HCT116 (cell line): ENCODE measurements around the gene CLCA2. TPM values are rescaled to one million over a fixed set of nuclear protein-coding genes. Genes with fewer than 3 reads are reported as not detected.

Experiments
- ATAC-seq: fragments of 200-7000 bp; cut with Tn5 transposase; 2 replicates; pipeline ENCODE4 v1.9.1; 2020; ENCODE audit warnings: mild to moderate bottlenecking, moderate library complexity
- BruUV-seq: library from RNA; stranded (reverse); fragments of 400-500 nt; replicated peaks from 2 replicates; lab custom pipeline; 2021; lab: Mats Ljungman, UMichigan
- CTCF ChIA-PET: fragments of 300-600 bp; sonication (Branson Sonifier 250); formaldehyde crosslinking; loops from one replicate; lab custom pipeline; 2021; ENCODE audit warnings: antibody characterized with exemption; lab: Charles Lee
- POLR2A ChIA-PET: fragments of 300-600, 350-600 bp; sonication (Branson Sonifier 250); formaldehyde crosslinking; loops from one replicate; lab custom pipeline; 2021; ENCODE audit warnings: antibody characterized with exemption; lab: Charles Lee
- RAD21 ChIA-PET, 2 experiments: fragments of 300-600 bp; sonication (Branson Sonifier 250); formaldehyde crosslinking; loops; one replicate each; lab custom pipeline; 2023; ENCODE audit warnings: low total read pairs in 2 of 2; ENCODE audit not compliant: uncharacterized antibody in 2 of 2, unreplicated experiment in 2 of 2, low non-redundant PET in 1 of 2; lab: Charles Lee
- DNase-seq: peaks from one replicate; pipeline ENCODE4 v3.0.0-alpha.2; 2010; ENCODE audit warnings: low read depth, low spot score
- H2AFZ ChIP-seq: fragments of 200-600 bp; shearing (Covaris generic), sonication (generic); 2 replicates; pipeline ENCODE4 v1.6.1; 2017; ENCODE audit warnings: low read depth, mixed run types, mixed read lengths, antibody characterized with exemption, low read length; ENCODE audit not compliant: poor library complexity, severe bottlenecking
- H3K27ac ChIP-seq: 2 replicates; pipeline ENCODE4 v1.5.1; 2012; ENCODE audit warnings: low read depth, low read length
- H3K27me3 ChIP-seq: fragments of 200-600 bp; sonication (generic); 2 replicates; pipeline ENCODE4 v1.6.1; 2016; ENCODE audit warnings: mixed run types, low read length, mixed read lengths; ENCODE audit not compliant: insufficient read depth
- H3K36me3 ChIP-seq, 2 experiments: fragments of 200-500 bp in 1 of 2; fragments of 200-600 bp in 1 of 2; sonication (Bioruptor generic) in 1 of 2; sonication (generic) in 1 of 2; 2 replicates each; pipeline versions ENCODE4 v1.5.1 to v1.6.1; 2014 to 2016; ENCODE audit warnings: low read length in 2 of 2, inconsistent platforms in 1 of 2, mixed read lengths in 1 of 2, mixed run types in 1 of 2; ENCODE audit not compliant: insufficient read depth in 2 of 2, control insufficient read depth in 1 of 2
- H3K4me1 ChIP-seq, 2 experiments: fragments of 200-600 bp in 1 of 2; sonication (generic) in 1 of 2; 2 replicates each; pipeline versions ENCODE4 v1.5.1 to v1.6.1; 2012 to 2017; ENCODE audit warnings: low read length in 2 of 2, inconsistent platforms in 1 of 2, mild to moderate bottlenecking in 1 of 2, mixed read lengths in 1 of 2, mixed run types in 1 of 2, moderate library complexity in 1 of 2; ENCODE audit not compliant: insufficient read depth in 2 of 2, control insufficient read depth in 1 of 2
- H3K4me2 ChIP-seq: fragments of 200-600 bp; sonication (generic); 2 replicates; pipeline ENCODE4 v1.6.1; 2017; ENCODE audit warnings: mixed run types, low read length, mixed read lengths
- H3K4me3 ChIP-seq, 2 experiments: fragments of 200-600 bp in 1 of 2; sonication (generic) in 1 of 2; replicated peaks in 1 of 2; 2 replicates each; pipeline ENCODE4 v1.5.1; 2011 to 2016; ENCODE audit warnings: low read length in 2 of 2, control low read depth in 1 of 2, low read depth in 1 of 2, mild to moderate bottlenecking in 1 of 2, mixed read lengths in 1 of 2, mixed run types in 1 of 2
- H3K79me2 ChIP-seq: fragments of 200-600 bp; sonication (generic); 2 replicates; pipeline ENCODE4 v1.6.1; 2017; ENCODE audit warnings: mild to moderate bottlenecking, mixed run types, low read length, moderate library complexity, mixed read lengths; ENCODE audit not compliant: insufficient read depth
- H3K9ac ChIP-seq: fragments of 200-600 bp; sonication (generic); 2 replicates; pipeline ENCODE4 v1.6.1; 2016; ENCODE audit warnings: low read length, mixed read lengths
- H3K9me2 ChIP-seq: fragments of 200-600 bp; sonication (generic), shearing (Covaris generic); 2 replicates; pipeline ENCODE4 v1.6.1; 2017; ENCODE audit warnings: mixed run types, mild to moderate bottlenecking, moderate library complexity; ENCODE audit not compliant: insufficient read depth
- H3K9me3 ChIP-seq, 2 experiments: fragments of 200-500 bp in 1 of 2; fragments of 200-600 bp in 1 of 2; sonication (Bioruptor generic) in 1 of 2; sonication (generic) in 1 of 2; 2 replicates each; pipeline ENCODE4 v1.6.1; 2014 to 2017; ENCODE audit warnings: low read length in 2 of 2, mixed read lengths in 2 of 2, inconsistent platforms in 1 of 2, low read depth in 1 of 2, mild to moderate bottlenecking in 1 of 2, mixed run types in 1 of 2, moderate library complexity in 1 of 2; ENCODE audit not compliant: control insufficient read depth in 1 of 2, insufficient read depth in 1 of 2
- H4K20me1 ChIP-seq: fragments of 200-600 bp; sonication (generic), shearing (Covaris generic); 2 replicates; pipeline ENCODE4 v1.6.1; 2017; ENCODE audit warnings: mixed run types, mild to moderate bottlenecking, moderate library complexity; ENCODE audit not compliant: insufficient read depth
- ATF3 ChIP-seq: IDR thresholded peaks from 2 replicates; pipeline ENCODE4 v1.6.1; 2012
- CBX3 ChIP-seq: IDR thresholded peaks from 2 replicates; pipeline ENCODE4 v1.6.1; 2012; ENCODE audit warnings: low read depth
- CEBPB ChIP-seq: IDR thresholded peaks from 2 replicates; pipeline ENCODE4 v1.6.1; 2012; ENCODE audit warnings: low read depth
- EGR1 ChIP-seq: IDR thresholded peaks from 2 replicates; pipeline ENCODE4 v1.6.1; 2012; ENCODE audit warnings: low read depth
- ELF1 ChIP-seq: IDR thresholded peaks from 2 replicates; pipeline ENCODE4 v1.6.1; 2012; ENCODE audit warnings: low read depth, borderline replicate concordance
- EZH2phosphoT487 ChIP-seq: fragments of 200-600 bp; IDR thresholded peaks from 2 replicates; pipeline ENCODE4 v1.6.1; 2018; ENCODE audit warnings: antibody characterized with exemption, borderline replicate concordance
- POLR2A ChIP-seq: IDR thresholded peaks from 2 replicates; pipeline ENCODE4 v1.7.0; 2011; ENCODE audit warnings: borderline replicate concordance; ENCODE audit not compliant: insufficient read depth, insufficient read length; ENCODE audit errors: extremely low read depth
- POLR2AphosphoS5 ChIP-seq: IDR thresholded peaks from 2 replicates; pipeline ENCODE4 v1.6.1; 2011; ENCODE audit warnings: mild to moderate bottlenecking, low read depth, low read length, moderate library complexity
- RAD21 ChIP-seq: IDR thresholded peaks from 2 replicates; pipeline ENCODE4 v1.6.1; 2012; ENCODE audit warnings: low read depth, mild to moderate bottlenecking
- SIN3A ChIP-seq: IDR thresholded peaks from 2 replicates; pipeline ENCODE4 v1.6.1; 2012; ENCODE audit warnings: low read depth
- SP1 ChIP-seq: IDR thresholded peaks from 2 replicates; pipeline ENCODE4 v1.6.1; 2012; ENCODE audit warnings: low read depth
- TCF7L2 ChIP-seq: IDR thresholded peaks from 2 replicates; pipeline ENCODE4 v1.7.0; 2011; ENCODE audit warnings: borderline replicate concordance, inconsistent platforms; ENCODE audit not compliant: insufficient read depth, insufficient read length; ENCODE audit errors: extremely low read depth
- YY1 ChIP-seq: IDR thresholded peaks from 2 replicates; pipeline ENCODE4 v1.6.1; 2011; ENCODE audit warnings: low read length, low read depth, moderate library complexity, mild to moderate bottlenecking; ENCODE audit not compliant: insufficient replicate concordance; ENCODE audit errors: extremely low read depth
- ZBTB33 ChIP-seq: IDR thresholded peaks from 2 replicates; pipeline ENCODE4 v1.6.1; 2011; ENCODE audit warnings: mild to moderate bottlenecking, low read length, moderate library complexity; ENCODE audit not compliant: insufficient replicate concordance; ENCODE audit errors: extremely low read depth
- ZNF274 ChIP-seq: fragments of 200-500 bp; sonication (Bioruptor generic); IDR thresholded peaks from 2 replicates; pipeline ENCODE4 v1.6.1; 2014; ENCODE audit warnings: mild to moderate bottlenecking, low read depth, low read length, inconsistent platforms
- intact Hi-C: fragments of 100-400 bp; cut with micrococcal nuclease; formaldehyde crosslinking; loops from 2 replicates; pipeline ENCODE4 v1.10.0; 2022
- total RNA-seq: library from RNA; stranded (reverse); gene quantifications from one replicate; pipeline ENCODE4 v1.2.1, GENCODE V29; 2021; ENCODE audit not compliant: unreplicated experiment
- TF ChIP-seq, protein P1 (sequence below), 3 experiments: fragments of 200-600 bp in 1 of 3; sonication (generic) in 1 of 3; IDR thresholded peaks in 2 of 3; conservative IDR thresholded peaks in 1 of 3; 2 replicates each; pipeline ENCODE4 v1.5.1; 2012 to 2017; ENCODE audit warnings: low read depth in 2 of 3, low read length in 2 of 3, antibody characterized with exemption in 1 of 3, borderline replicate concordance in 1 of 3, control low read depth in 1 of 3, mild to moderate bottlenecking in 1 of 3, mixed read lengths in 1 of 3, mixed run types in 1 of 3, moderate library complexity in 1 of 3; ENCODE audit not compliant: insufficient read depth in 1 of 3
- TF ChIP-seq, protein P2 (sequence below): IDR thresholded peaks from 2 replicates; pipeline ENCODE4 v1.6.1; 2012
- TF ChIP-seq, protein P3 (sequence below): IDR thresholded peaks from 2 replicates; pipeline ENCODE4 v1.6.1; 2012; ENCODE audit warnings: low read depth

CLCA2 gene
- total RNA-seq, 1 experiment from 2014 or later, result not detected

- Histone ChIP-seq H3K9me3 (no peaks in the 10 kb centered on the region), H3K27me3 (no peaks in the 10 kb centered on the region), H3K9ac (no peak overlapping the region), H3K4me3 (no peak overlapping the region), H3K36me3 (no peaks in the 10 kb centered on the region), H3K9me2 (no peaks in the 10 kb centered on the region), H2AFZ (no peak overlapping the region), H3K27ac (no peak overlapping the region), H3K79me2 (peaks cover 18% of the 10 kb centered on the region), H4K20me1 (no peaks in the 10 kb centered on the region), H3K4me1 (no peaks in the 10 kb centered on the region), H3K4me2 (no peak overlapping the region)
- no peak for TF ChIP-seq POLR2AphosphoS5
- TF ChIP-seq, protein P1, sequence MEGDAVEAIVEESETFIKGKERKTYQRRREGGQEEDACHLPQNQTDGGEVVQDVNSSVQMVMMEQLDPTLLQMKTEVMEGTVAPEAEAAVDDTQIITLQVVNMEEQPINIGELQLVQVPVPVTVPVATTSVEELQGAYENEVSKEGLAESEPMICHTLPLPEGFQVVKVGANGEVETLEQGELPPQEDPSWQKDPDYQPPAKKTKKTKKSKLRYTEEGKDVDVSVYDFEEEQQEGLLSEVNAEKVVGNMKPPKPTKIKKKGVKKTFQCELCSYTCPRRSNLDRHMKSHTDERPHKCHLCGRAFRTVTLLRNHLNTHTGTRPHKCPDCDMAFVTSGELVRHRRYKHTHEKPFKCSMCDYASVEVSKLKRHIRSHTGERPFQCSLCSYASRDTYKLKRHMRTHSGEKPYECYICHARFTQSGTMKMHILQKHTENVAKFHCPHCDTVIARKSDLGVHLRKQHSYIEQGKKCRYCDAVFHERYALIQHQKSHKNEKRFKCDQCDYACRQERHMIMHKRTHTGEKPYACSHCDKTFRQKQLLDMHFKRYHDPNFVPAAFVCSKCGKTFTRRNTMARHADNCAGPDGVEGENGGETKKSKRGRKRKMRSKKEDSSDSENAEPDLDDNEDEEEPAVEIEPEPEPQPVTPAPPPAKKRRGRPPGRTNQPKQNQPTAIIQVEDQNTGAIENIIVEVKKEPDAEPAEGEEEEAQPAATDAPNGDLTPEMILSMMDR (IDR thresholded peaks at IDR 0.05 in 2 of 3, conservative IDR thresholded peaks at IDR 0.05 in 1 of 3; ENCODE audit: borderline replicate concordance in 1 of 3, insufficient read depth in 1 of 3, low read depth in 2 of 3, low read length in 2 of 3), result no peak
- no peak for TF ChIP-seq ZBTB33
- TF ChIP-seq EGR1, result no peak
- TF ChIP-seq EZH2phosphoT487, result no peak
- TF ChIP-seq CBX3, result no peak
- no peak for TF ChIP-seq POLR2A
- no peak for TF ChIP-seq SP1
- no peak for TF ChIP-seq TCF7L2
- TF ChIP-seq, protein P2, sequence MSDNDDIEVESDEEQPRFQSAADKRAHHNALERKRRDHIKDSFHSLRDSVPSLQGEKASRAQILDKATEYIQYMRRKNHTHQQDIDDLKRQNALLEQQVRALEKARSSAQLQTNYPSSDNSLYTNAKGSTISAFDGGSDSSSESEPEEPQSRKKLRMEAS, result no peak
- no peak for TF ChIP-seq SIN3A
- no peak for TF ChIP-seq RAD21
- TF ChIP-seq CEBPB, result no peak
- TF ChIP-seq ELF1, result no peak
- no peak for TF ChIP-seq ZNF274
- TF ChIP-seq YY1, result no peak
- no peak for TF ChIP-seq ATF3
- TF ChIP-seq, protein P3, sequence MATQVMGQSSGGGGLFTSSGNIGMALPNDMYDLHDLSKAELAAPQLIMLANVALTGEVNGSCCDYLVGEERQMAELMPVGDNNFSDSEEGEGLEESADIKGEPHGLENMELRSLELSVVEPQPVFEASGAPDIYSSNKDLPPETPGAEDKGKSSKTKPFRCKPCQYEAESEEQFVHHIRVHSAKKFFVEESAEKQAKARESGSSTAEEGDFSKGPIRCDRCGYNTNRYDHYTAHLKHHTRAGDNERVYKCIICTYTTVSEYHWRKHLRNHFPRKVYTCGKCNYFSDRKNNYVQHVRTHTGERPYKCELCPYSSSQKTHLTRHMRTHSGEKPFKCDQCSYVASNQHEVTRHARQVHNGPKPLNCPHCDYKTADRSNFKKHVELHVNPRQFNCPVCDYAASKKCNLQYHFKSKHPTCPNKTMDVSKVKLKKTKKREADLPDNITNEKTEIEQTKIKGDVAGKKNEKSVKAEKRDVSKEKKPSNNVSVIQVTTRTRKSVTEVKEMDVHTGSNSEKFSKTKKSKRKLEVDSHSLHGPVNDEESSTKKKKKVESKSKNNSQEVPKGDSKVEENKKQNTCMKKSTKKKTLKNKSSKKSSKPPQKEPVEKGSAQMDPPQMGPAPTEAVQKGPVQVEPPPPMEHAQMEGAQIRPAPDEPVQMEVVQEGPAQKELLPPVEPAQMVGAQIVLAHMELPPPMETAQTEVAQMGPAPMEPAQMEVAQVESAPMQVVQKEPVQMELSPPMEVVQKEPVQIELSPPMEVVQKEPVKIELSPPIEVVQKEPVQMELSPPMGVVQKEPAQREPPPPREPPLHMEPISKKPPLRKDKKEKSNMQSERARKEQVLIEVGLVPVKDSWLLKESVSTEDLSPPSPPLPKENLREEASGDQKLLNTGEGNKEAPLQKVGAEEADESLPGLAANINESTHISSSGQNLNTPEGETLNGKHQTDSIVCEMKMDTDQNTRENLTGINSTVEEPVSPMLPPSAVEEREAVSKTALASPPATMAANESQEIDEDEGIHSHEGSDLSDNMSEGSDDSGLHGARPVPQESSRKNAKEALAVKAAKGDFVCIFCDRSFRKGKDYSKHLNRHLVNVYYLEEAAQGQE, result no peak
- POLR2A ChIA-PET, result no interaction called here
- no TSS peak for BruUV-seq
- no peak for DNase-seq
- RAD21 ChIA-PET, result no interaction called here
- CTCF ChIA-PET, result no interaction called here
- no peak for ATAC-seq
- intact Hi-C loops, result loop anchor here (10.0 kb wide), 1 partner anchor 695 kb away; no protein-coding TSS in a partner anchor
These were observed 34.7 kb upstream of the CLCA2 start for GRCh38 chr1:86389307-86389706.
